K562 (cell line): ENCODE measurements around the gene SLIRP. TPM values are rescaled to one million over a fixed set of nuclear protein-coding genes. Genes with fewer than 3 reads are reported as not detected.

ENCODE experiments used
- DPF2 ChIP-seq: fragments of 450-650 bp; IDR thresholded peaks from 2 replicates; pipeline ENCODE4 v1.6.1; 2016
- FOXJ2 ChIP-seq: fragments of 200-800 bp; sonication (Bioruptor generic); IDR thresholded peaks from 2 replicates; pipeline ENCODE4 v1.6.1; 2016; ENCODE audit warnings: missing genetic modification characterization, missing compliant biosample characterization
- L3MBTL2 ChIP-seq: fragments of 450-650 bp; IDR thresholded peaks from 2 replicates; pipeline ENCODE4 v1.6.1; 2016; ENCODE audit warnings: mild to moderate bottlenecking, moderate library complexity
- MYNN ChIP-seq, 2 experiments: sonication (generic); formaldehyde crosslinking in 1 of 2; IDR thresholded peaks; 2 replicates each; pipeline versions ENCODE4 v1.5.0 to v1.6.1; 2016 to 2020; ENCODE audit warnings: antibody characterized with exemption in 1 of 2, missing genetic modification reagents in 1 of 2
- NRF1 ChIP-seq, 2 experiments: fragments of 450-650 bp; IDR thresholded peaks in 1 of 2; conservative IDR thresholded peaks in 1 of 2; 2 replicates each; pipeline ENCODE4 v1.6.1; 2014; ENCODE audit warnings: mild to moderate bottlenecking in 2 of 2
- PHF20 ChIP-seq: fragments of 450-650 bp; IDR thresholded peaks from 2 replicates; pipeline ENCODE4 v1.6.1; 2018; ENCODE audit not compliant: partially characterized antibody
- RAD21 ChIP-seq, 2 experiments: fragments of 250-450 bp in 1 of 2; fragments of 450-650 bp in 1 of 2; sonication (Bioruptor Pico) in 1 of 2; formaldehyde crosslinking in 1 of 2; IDR thresholded peaks in 1 of 2; conservative IDR thresholded peaks in 1 of 2; 2 replicates each; pipeline versions ENCODE4 v1.4.0 to v1.8.0; 2020 to 2022; ENCODE audit warnings: mild to moderate bottlenecking in 2 of 2, moderate library complexity in 1 of 2
- SAP30 ChIP-seq: fragments of 200-600 bp; sonication (generic); IDR thresholded peaks from 2 replicates; pipeline ENCODE4 v1.6.1; 2012; ENCODE audit warnings: borderline replicate concordance, low read depth, mild to moderate bottlenecking, moderate library complexity, low read length, control low read depth, inconsistent platforms; ENCODE audit not compliant: insufficient read depth, poor library complexity, severe bottlenecking
- SLC30A9 ChIP-seq: fragments of 250-450 bp; sonication (Bioruptor Pico); IDR thresholded peaks from 2 replicates; pipeline ENCODE4 v1.8.0; 2022; ENCODE audit warnings: mild to moderate bottlenecking, moderate library complexity
- ZNF232 ChIP-seq: sonication (generic); formaldehyde crosslinking; IDR thresholded peaks from 2 replicates; pipeline ENCODE4 v1.8.0; 2022; ENCODE audit warnings: mild to moderate bottlenecking, missing genetic modification reagents
- ZNF24 ChIP-seq: fragments of 450-650 bp; IDR thresholded peaks from 2 replicates; pipeline ENCODE4 v1.6.1; 2016
- polyA plus RNA-seq, 8 experiments: library from polyadenylated mRNA; depleted of rRNA in 4 of 8; stranded (reverse) in 5 of 8; unstranded in 3 of 8; fragments of >200 nt; fragmentation: Nextera tagmentation in 2 of 8; fragmentation: Illumina TruSeq in 1 of 8; extraction: Ambion mirVana in 2 of 8; extraction: Trizol in 1 of 8; gene quantifications; 2 replicates each; pipeline versions ENCODE4 v1.2.1 to v1.2.3, GENCODE V29; 2011 to 2014; ENCODE audit warnings: inconsistent platforms in 1 of 8, missing spikeins in 1 of 8
- total RNA-seq, 7 experiments: library from RNA; depleted of rRNA in 6 of 7; stranded (reverse); fragments of >200 nt in 6 of 7; fragmentation: Illumina TruSeq in 2 of 7; extraction: Trizol in 2 of 7; gene quantifications; 2 replicates each; pipeline versions ENCODE4 v1.2.1 to v1.2.3, GENCODE V29; 2011 to 2021; ENCODE audit warnings: low replicate concordance in 1 of 7
- TF ChIP-seq, protein P1 (sequence below), 3 experiments: fragments of 200-800 bp in 1 of 3; fragments of 250-450 bp in 1 of 3; fragments of 450-650 bp in 1 of 3; sonication (Bioruptor Pico) in 1 of 3; sonication (Bioruptor generic) in 1 of 3; formaldehyde crosslinking in 1 of 3; IDR thresholded peaks; 2 replicates each; pipeline versions ENCODE4 v1.6.1 to v1.8.0; 2016 to 2022; ENCODE audit warnings: mild to moderate bottlenecking in 2 of 3, missing genetic modification characterization in 2 of 3, missing compliant biosample characterization in 1 of 3, moderate library complexity in 1 of 3
- TF ChIP-seq, protein P2 (sequence below): sonication (generic); formaldehyde crosslinking; IDR thresholded peaks from 2 replicates; pipeline ENCODE4 v1.5.0; 2020; ENCODE audit warnings: missing genetic modification reagents
- TF ChIP-seq, protein P3 (sequence below), 2 experiments: fragments of 450-650 bp; IDR thresholded peaks; 2 replicates each; pipeline ENCODE4 v1.6.1; 2018; ENCODE audit warnings: mild to moderate bottlenecking in 2 of 2, low read depth in 1 of 2; ENCODE audit not compliant: partially characterized antibody in 2 of 2
- TF ChIP-seq, protein P4 (sequence below): fragments of 450-650 bp; IDR thresholded peaks from 2 replicates; pipeline ENCODE4 v1.7.1; 2018; ENCODE audit warnings: mild to moderate bottlenecking, low read depth; ENCODE audit not compliant: partially characterized antibody

SLIRP gene
- total and polyA plus RNA-seq, 9 of the 15 experiments (the other 6 are each of a cell fraction or from before 2014, with no cell fraction given): 251 to 1,905 (median 491) TPM

DNA sequence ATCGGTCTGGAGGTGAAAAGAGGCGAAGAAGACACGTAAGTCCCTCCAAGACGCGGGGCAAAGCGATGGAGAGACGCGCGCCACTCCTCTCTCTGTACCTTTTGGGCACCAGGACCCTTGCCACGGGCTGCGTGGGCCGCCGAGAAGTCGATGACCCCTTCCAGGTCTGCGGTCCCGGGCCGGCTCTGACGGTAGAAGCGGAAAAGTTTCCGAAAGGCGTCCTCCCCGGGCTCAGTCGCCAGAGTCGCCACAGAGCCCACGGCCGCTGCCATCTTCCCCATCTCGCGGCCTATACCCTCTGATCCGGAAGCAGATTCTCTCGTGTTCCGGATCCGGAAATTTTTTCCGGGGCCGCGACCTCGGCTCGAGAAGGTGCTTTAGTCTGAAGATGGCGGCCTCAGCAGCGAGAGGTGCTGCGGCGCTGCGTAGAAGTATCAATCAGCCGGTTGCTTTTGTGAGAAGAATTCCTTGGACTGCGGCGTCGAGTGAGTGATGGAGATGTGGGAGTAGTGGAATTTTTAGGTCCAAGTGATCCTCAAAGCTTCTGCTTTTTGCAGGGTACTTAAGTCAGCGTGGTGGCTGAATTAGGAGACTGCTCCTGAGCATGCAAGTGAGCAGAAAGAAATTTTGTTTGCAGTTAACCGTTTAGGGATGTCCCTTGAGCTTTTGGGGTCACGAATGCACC lies at the start of gene SLIRP, which contains the start of gene ALKBH1 (continued):
- TF ChIP-seq RAD21 (CRISPR knock-in tag; conservative IDR thresholded peaks at IDR 0.05 in 1 of 2, IDR thresholded peaks at IDR 0.05 in 1 of 2) (no peak), SLC30A9 (CRISPR knock-in tag) (no peak), MYNN (IDR thresholded peaks at IDR 0.05) (no peak), MYNN (CRISPR knock-in tag; IDR thresholded peaks at IDR 0.05) (no peak), L3MBTL2 (0 out of 2 replicates have a peak, but pooled peaks have one; percentile 12), DPF2 (peak; percentile 24; the same call in 1 of the 2 replicates), ZNF232 (CRISPR knock-in tag) (no peak), NRF1 (conservative IDR thresholded peaks at IDR 0.05 in 1 of 2, IDR thresholded peaks at IDR 0.05 in 1 of 2) (peak in 1 of 2 experiments; percentile 26; a peak in 1 of 4 replicates), PHF20 (peak; percentile 86), SAP30 (peak; percentile 69), FOXJ2 (tag) (no peak), ZNF24 (no peak)
- TF ChIP-seq, protein P1, sequence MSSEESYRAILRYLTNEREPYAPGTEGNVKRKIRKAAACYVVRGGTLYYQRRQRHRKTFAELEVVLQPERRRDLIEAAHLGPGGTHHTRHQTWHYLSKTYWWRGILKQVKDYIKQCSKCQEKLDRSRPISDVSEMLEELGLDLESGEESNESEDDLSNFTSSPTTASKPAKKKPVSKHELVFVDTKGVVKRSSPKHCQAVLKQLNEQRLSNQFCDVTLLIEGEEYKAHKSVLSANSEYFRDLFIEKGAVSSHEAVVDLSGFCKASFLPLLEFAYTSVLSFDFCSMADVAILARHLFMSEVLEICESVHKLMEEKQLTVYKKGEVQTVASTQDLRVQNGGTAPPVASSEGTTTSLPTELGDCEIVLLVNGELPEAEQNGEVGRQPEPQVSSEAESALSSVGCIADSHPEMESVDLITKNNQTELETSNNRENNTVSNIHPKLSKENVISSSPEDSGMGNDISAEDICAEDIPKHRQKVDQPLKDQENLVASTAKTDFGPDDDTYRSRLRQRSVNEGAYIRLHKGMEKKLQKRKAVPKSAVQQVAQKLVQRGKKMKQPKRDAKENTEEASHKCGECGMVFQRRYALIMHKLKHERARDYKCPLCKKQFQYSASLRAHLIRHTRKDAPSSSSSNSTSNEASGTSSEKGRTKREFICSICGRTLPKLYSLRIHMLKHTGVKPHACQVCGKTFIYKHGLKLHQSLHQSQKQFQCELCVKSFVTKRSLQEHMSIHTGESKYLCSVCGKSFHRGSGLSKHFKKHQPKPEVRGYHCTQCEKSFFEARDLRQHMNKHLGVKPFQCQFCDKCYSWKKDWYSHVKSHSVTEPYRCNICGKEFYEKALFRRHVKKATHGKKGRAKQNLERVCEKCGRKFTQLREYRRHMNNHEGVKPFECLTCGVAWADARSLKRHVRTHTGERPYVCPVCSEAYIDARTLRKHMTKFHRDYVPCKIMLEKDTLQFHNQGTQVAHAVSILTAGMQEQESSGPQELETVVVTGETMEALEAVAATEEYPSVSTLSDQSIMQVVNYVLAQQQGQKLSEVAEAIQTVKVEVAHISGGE (CRISPR knock-in tag; IDR thresholded peaks at IDR 0.05): peak in 1 of 3 experiments; percentile 64; a peak in 2 of 6 replicates
- TF ChIP-seq, protein P2, sequence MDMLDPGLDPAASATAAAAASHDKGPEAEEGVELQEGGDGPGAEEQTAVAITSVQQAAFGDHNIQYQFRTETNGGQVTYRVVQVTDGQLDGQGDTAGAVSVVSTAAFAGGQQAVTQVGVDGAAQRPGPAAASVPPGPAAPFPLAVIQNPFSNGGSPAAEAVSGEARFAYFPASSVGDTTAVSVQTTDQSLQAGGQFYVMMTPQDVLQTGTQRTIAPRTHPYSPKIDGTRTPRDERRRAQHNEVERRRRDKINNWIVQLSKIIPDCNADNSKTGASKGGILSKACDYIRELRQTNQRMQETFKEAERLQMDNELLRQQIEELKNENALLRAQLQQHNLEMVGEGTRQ: no peak
- TF ChIP-seq, protein P3, sequence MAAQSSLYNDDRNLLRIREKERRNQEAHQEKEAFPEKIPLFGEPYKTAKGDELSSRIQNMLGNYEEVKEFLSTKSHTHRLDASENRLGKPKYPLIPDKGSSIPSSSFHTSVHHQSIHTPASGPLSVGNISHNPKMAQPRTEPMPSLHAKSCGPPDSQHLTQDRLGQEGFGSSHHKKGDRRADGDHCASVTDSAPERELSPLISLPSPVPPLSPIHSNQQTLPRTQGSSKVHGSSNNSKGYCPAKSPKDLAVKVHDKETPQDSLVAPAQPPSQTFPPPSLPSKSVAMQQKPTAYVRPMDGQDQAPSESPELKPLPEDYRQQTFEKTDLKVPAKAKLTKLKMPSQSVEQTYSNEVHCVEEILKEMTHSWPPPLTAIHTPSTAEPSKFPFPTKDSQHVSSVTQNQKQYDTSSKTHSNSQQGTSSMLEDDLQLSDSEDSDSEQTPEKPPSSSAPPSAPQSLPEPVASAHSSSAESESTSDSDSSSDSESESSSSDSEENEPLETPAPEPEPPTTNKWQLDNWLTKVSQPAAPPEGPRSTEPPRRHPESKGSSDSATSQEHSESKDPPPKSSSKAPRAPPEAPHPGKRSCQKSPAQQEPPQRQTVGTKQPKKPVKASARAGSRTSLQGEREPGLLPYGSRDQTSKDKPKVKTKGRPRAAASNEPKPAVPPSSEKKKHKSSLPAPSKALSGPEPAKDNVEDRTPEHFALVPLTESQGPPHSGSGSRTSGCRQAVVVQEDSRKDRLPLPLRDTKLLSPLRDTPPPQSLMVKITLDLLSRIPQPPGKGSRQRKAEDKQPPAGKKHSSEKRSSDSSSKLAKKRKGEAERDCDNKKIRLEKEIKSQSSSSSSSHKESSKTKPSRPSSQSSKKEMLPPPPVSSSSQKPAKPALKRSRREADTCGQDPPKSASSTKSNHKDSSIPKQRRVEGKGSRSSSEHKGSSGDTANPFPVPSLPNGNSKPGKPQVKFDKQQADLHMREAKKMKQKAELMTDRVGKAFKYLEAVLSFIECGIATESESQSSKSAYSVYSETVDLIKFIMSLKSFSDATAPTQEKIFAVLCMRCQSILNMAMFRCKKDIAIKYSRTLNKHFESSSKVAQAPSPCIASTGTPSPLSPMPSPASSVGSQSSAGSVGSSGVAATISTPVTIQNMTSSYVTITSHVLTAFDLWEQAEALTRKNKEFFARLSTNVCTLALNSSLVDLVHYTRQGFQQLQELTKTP (IDR thresholded peaks at IDR 0.05; ENCODE audit: low read depth in 1 of 2, partially characterized antibody in 2 of 2): no peak
- TF ChIP-seq, protein P4, sequence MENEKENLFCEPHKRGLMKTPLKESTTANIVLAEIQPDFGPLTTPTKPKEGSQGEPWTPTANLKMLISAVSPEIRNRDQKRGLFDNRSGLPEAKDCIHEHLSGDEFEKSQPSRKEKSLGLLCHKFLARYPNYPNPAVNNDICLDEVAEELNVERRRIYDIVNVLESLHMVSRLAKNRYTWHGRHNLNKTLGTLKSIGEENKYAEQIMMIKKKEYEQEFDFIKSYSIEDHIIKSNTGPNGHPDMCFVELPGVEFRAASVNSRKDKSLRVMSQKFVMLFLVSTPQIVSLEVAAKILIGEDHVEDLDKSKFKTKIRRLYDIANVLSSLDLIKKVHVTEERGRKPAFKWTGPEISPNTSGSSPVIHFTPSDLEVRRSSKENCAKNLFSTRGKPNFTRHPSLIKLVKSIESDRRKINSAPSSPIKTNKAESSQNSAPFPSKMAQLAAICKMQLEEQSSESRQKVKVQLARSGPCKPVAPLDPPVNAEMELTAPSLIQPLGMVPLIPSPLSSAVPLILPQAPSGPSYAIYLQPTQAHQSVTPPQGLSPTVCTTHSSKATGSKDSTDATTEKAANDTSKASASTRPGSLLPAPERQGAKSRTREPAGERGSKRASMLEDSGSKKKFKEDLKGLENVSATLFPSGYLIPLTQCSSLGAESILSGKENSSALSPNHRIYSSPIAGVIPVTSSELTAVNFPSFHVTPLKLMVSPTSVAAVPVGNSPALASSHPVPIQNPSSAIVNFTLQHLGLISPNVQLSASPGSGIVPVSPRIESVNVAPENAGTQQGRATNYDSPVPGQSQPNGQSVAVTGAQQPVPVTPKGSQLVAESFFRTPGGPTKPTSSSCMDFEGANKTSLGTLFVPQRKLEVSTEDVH: peak; percentile 83
